NOMO-1 (cell line): Measurements from ENCODE around the gene PRKG1.
"Not testable (repeated sequence)": the region's sequence is repeated elsewhere in the genome, so short reads cannot be mapped to it uniquely, and the experiment has no call there.

Experiments used
- DNase-seq, 2 experiments: peaks; one replicate each; lab custom pipeline; 2025; ENCODE audit not compliant: unreplicated experiment in 2 of 2; lab: John Stamatoyannopoulos, UW

Gene PRKG1

GRCh38 chr10:51564896-51565510, 490.7 kb downstream of the PRKG1 start:
- DNase-seq, result no peak

GRCh38 chr10:51567271-51567670, 493.0 kb downstream of the PRKG1 start:
- no peak for DNase-seq

- no peak for DNase-seq
These were observed 495.2 kb downstream of the PRKG1 start for GRCh38 chr10:51569467-51569866.

GRCh38 chr10:51574248-51575048, 500.2 kb downstream of the PRKG1 start:
- DNase-seq, result no peak

- DNase-seq, result not testable (repeated sequence)
These were observed 506.9 kb downstream of the PRKG1 start for GRCh38 chr10:51581196-51581595.

- DNase-seq, result no peak
These were observed 509.7 kb downstream of the PRKG1 start for GRCh38 chr10:51583976-51584375.

GRCh38 chr10:51585742-51586141, 511.5 kb downstream of the PRKG1 start:
- no peak for DNase-seq

GRCh38 chr10:51588984-51589383, 514.7 kb downstream of the PRKG1 start:
- DNase-seq, result no peak

GRCh38 chr10:51590818-51591217, 516.5 kb downstream of the PRKG1 start:
- DNase-seq, result no peak

GRCh38 chr10:51596695-51597094, 522.4 kb downstream of the PRKG1 start:
- no peak for DNase-seq

- DNase-seq, result no peak
These were observed 525.4 kb downstream of the PRKG1 start for GRCh38 chr10:51599647-51600046.

GRCh38 chr10:51602326-51602725, 528.0 kb downstream of the PRKG1 start:
- no peak for DNase-seq

GRCh38 chr10:51604579-51604978, 530.3 kb downstream of the PRKG1 start:
- DNase-seq, result no peak

- no peak for DNase-seq
These were observed 532.7 kb downstream of the PRKG1 start for GRCh38 chr10:51606825-51607462.

- DNase-seq, result no peak
These were observed 533.2 kb downstream of the PRKG1 start for GRCh38 chr10:51607463-51607835.

GRCh38 chr10:51608211-51608610, 533.9 kb downstream of the PRKG1 start:
- DNase-seq, result no peak

GRCh38 chr10:51615764-51616298, 541.5 kb downstream of the PRKG1 start:
- no peak for DNase-seq

GRCh38 chr10:51617576-51618235, 543.4 kb downstream of the PRKG1 start:
- no peak for DNase-seq

GRCh38 chr10:51619365-51619764, 545.1 kb downstream of the PRKG1 start:
- DNase-seq, result no peak

GRCh38 chr10:51620131-51620530, 545.8 kb downstream of the PRKG1 start:
- DNase-seq, result no peak

- DNase-seq, result no peak
These were observed 549.7 kb downstream of the PRKG1 start for GRCh38 chr10:51624013-51624412.
